ENCODE data around the gene NTRK3.

GRCh38 chr15:88133795-88134194 lies 122.7 kb downstream of the NTRK3 start:
- TF ChIP-seq CTCF (IDR thresholded peaks at IDR 0.05), result no peak
- no peak for TF ChIP-seq POLR2A (IDR thresholded peaks at IDR 0.05)
